Sigmoid colon (tissue), 7 donors: ENCODE measurements around the gene PDILT. TPM values are rescaled to one million over a fixed set of nuclear protein-coding genes. Genes with fewer than 3 reads are reported as not detected.

Experiments
- DNase-seq: peaks from one replicate; pipeline ENCODE4 v3.0.0-alpha.2; 2019
- H3K27ac ChIP-seq, 4 donors: fragments of 200-600 bp; sonication (generic); one replicate each; pipeline ENCODE4 v1.5.1; 2016 to 2019; ENCODE audit warnings: mild to moderate bottlenecking in 1 of 4
- H3K27me3 ChIP-seq, 3 donors: fragments of 200-600 bp; sonication (generic); one replicate each; pipeline ENCODE4 v1.5.1; 2019; ENCODE audit warnings: mild to moderate bottlenecking in 1 of 3
- H3K36me3 ChIP-seq, 4 donors: fragments of 200-600 bp; sonication (generic); one replicate each; pipeline ENCODE4 v1.5.1; 2016 to 2019
- H3K4me1 ChIP-seq, 4 donors: fragments of 200-600 bp; sonication (generic); one replicate each; pipeline ENCODE4 v1.5.1; 2017 to 2019
- H3K4me3 ChIP-seq, 4 donors: fragments of 200-600 bp; sonication (generic); one replicate each; pipeline ENCODE4 v1.5.1; 2017 to 2019; ENCODE audit warnings: mild to moderate bottlenecking in 2 of 4, moderate library complexity in 1 of 4
- H3K9me3 ChIP-seq, 4 donors: fragments of 200-600 bp in 3 of 4; sonication (generic) in 3 of 4; one replicate each; pipeline versions ENCODE4 v1.5.1 to v1.6.1; 2013 to 2019
- CTCF ChIP-seq, 4 experiments: fragments of 450-650 bp in 3 of 4; fragments of 200-600 bp in 1 of 4; IDR thresholded peaks; one replicate each; pipeline ENCODE4 v1.5.1; 2016 to 2019; ENCODE audit warnings: antibody characterized with exemption in 4 of 4, mild to moderate bottlenecking in 3 of 4, moderate library complexity in 2 of 4
- EP300 ChIP-seq, 4 donors: sonication (generic); formaldehyde crosslinking; IDR thresholded peaks; one replicate each; pipeline ENCODE4 v1.6.1; 2017; ENCODE audit warnings: antibody characterized with exemption in 4 of 4
- POLR2A ChIP-seq, 2 donors: fragments of 450-650 bp; IDR thresholded peaks; one replicate each; pipeline ENCODE4 v1.6.1; 2016; ENCODE audit warnings: antibody characterized with exemption in 2 of 2, mild to moderate bottlenecking in 2 of 2, moderate library complexity in 2 of 2
- POLR2AphosphoS5 ChIP-seq, 4 donors: sonication (generic); formaldehyde crosslinking; IDR thresholded peaks; one replicate each; pipeline ENCODE4 v1.6.1; 2017; ENCODE audit warnings: antibody characterized with exemption in 4 of 4
- WGBS, 2 donors: extraction: QIAGEN DNeasy Blood & Tissue Kit; methylation state at CpG; one replicate each; pipeline ENCODE4 v1.1.7; 2013; 5-methylcytosine and 5-hydroxymethylcytosine counted together
- intact Hi-C: fragments of 100-400 bp; cut with DNase I; formaldehyde crosslinking; loops from one replicate; pipeline ENCODE4 v1.15.1; 2023
- polyA plus RNA-seq, 3 donors: library from polyadenylated mRNA; stranded (reverse); fragments of 200-250 nt; gene quantifications; one replicate each; pipeline ENCODE4 v1.2.3, GENCODE V29; 2013
- total RNA-seq, 4 donors: library from RNA; depleted of rRNA; stranded (reverse); fragments of >200 nt; gene quantifications; one replicate each; pipeline ENCODE4 v1.1.0, GENCODE V29; 2016
- donor health status: healthy with polysubstance abuse.
- donor health status: Bipolar disorder and iron deficiency.
- donor health status: healthy.

Gene PDILT
- total and polyA plus RNA-seq, 7 donors = not detected

DNA sequence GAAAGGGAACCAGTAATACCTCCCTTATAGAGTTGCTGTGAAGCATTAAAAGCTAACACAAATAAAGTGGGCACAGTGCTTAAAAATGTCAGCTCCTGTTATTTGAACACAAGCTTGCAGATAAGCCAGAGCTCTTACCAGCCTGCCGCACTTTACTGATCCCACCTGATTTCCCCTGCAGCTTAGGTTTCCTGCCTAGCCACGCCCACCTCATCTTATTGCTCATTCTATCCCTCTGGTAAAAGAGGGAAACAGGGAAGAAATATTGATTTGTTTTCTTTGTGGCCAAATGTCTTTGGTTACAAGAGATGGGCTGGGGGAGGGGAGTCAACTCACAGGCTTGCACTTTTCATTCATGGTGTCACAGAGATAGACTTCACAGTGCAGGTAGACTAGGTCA, 67.6 kb downstream of the PDILT start:
- H3K27ac ChIP-seq = no peak overlapping the region
- intact Hi-C loops = no loop called here
- 60 to 71% methylated on average over 2 of the region's 2 CpGs for WGBS, 2 donors
- no peaks in the 10 kb centered on the region for H3K4me1 ChIP-seq
- no peak overlapping the region for H3K4me3 ChIP-seq
- H3K27me3 ChIP-seq = peaks cover 0 to 4% (median 0%) of the 10 kb centered on the region in 3 donors
- no peaks in the 10 kb centered on the region for H3K36me3 ChIP-seq
- DNase-seq = no peak
- TF ChIP-seq POLR2A (IDR thresholded peaks at IDR 0.05) (no peak), EP300 (IDR thresholded peaks at IDR 0.05) (no peak), CTCF (IDR thresholded peaks at IDR 0.05) (no peak), POLR2AphosphoS5 (IDR thresholded peaks at IDR 0.05) (no peak)
- no peaks in the 10 kb centered on the region for H3K9me3 ChIP-seq

DNA sequence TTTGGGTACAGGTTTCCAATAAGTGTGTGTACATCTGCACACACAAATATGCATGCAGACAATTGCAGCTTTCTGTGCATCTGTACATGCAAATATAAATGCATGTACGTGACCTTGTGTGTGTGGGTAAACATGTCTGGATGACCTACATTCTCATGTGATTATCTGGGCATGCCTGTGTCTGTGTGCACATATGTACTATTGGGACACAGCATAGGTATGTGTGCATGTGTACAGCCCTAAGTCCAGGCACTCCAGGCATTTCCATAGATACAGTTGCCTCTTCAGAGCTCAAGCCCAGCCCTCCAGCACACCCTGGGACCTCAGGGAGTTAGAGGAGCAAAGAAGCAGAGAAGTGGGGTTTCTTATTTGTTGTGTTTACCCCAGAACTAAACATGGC, 70.1 kb downstream of the PDILT start:
- H3K36me3 ChIP-seq = no peaks in the 10 kb centered on the region
- 74 to 77% methylated on average over 1 of the region's 1 CpG for WGBS, 2 donors
- no peaks in the 10 kb centered on the region for H3K4me1 ChIP-seq
- H3K4me3 ChIP-seq = no peak overlapping the region
- intact Hi-C loops = no loop called here
- H3K27ac ChIP-seq = no peak overlapping the region
- peaks cover 0 to 4% (median 0%) of the 10 kb centered on the region in 3 donors for H3K27me3 ChIP-seq
- no peak for DNase-seq
- no peak for TF ChIP-seq EP300 (IDR thresholded peaks at IDR 0.05)
- TF ChIP-seq POLR2AphosphoS5 (IDR thresholded peaks at IDR 0.05) = no peak
- TF ChIP-seq POLR2A (IDR thresholded peaks at IDR 0.05) = no peak
- no peak for TF ChIP-seq CTCF (IDR thresholded peaks at IDR 0.05)
- H3K9me3 ChIP-seq = no peaks in the 10 kb centered on the region

GRCh38 chr16:20333120-20333519, 71.4 kb downstream of the PDILT start:
- no peaks in the 10 kb centered on the region for H3K36me3 ChIP-seq
- no peak for TF ChIP-seq EP300 (IDR thresholded peaks at IDR 0.05)
- no peak for TF ChIP-seq POLR2AphosphoS5 (IDR thresholded peaks at IDR 0.05)
- TF ChIP-seq POLR2A (IDR thresholded peaks at IDR 0.05) = no peak
- no peak for TF ChIP-seq CTCF (IDR thresholded peaks at IDR 0.05)

DNA sequence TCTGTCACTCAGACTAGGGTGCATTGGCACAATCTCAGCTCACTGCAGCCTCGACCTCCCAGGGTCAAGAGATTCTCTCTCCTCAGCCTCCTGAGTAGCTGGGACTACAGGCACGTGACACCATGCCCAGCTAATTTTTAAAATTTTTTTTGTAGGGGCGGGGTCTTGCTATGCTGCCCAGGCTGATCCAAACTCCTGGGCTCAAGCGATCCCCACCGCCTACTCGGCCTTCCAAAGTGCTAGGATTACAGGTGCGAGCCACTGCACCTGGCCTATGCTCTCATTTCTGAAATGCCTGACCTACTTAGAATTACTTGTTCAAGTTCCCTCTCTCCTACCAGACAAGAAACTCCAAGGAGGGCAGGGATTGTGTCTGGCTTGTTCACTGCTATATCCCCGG, 72.1 kb downstream of the PDILT start:
- H3K9me3 ChIP-seq = no peaks in the 10 kb centered on the region
- no peak overlapping the region for H3K4me3 ChIP-seq
- no peaks in the 10 kb centered on the region for H3K36me3 ChIP-seq
- 91 to 93% methylated on average over 8 of the region's 8 CpGs for WGBS, 2 donors
- no peak for DNase-seq
- intact Hi-C loops = no loop called here
- peaks cover 0 to 4% (median 0%) of the 10 kb centered on the region in 3 donors for H3K27me3 ChIP-seq
- H3K27ac ChIP-seq = no peak overlapping the region
- TF ChIP-seq CTCF (IDR thresholded peaks at IDR 0.05) (no peak), POLR2AphosphoS5 (IDR thresholded peaks at IDR 0.05) (no peak), POLR2A (IDR thresholded peaks at IDR 0.05) (no peak), EP300 (IDR thresholded peaks at IDR 0.05) (no peak)
- H3K4me1 ChIP-seq = no peaks in the 10 kb centered on the region

More at GRCh38 chr16:20333120-20333519, 71.4 kb downstream of the PDILT start:
- H3K27me3 ChIP-seq = peaks cover 0 to 4% (median 0%) of the 10 kb centered on the region in 3 donors
- H3K4me3 ChIP-seq = no peak overlapping the region
- no peak overlapping the region for H3K27ac ChIP-seq
- no peak for DNase-seq
- no peaks in the 10 kb centered on the region for H3K4me1 ChIP-seq
- intact Hi-C loops = no loop called here
- H3K9me3 ChIP-seq = no peaks in the 10 kb centered on the region
- WGBS, 2 donors = 64 to 68% methylated on average over 5 of the region's 5 CpGs

- no peaks in the 10 kb centered on the region for H3K36me3 ChIP-seq
- no peak overlapping the region for H3K4me3 ChIP-seq
- DNase-seq = no peak
- H3K27me3 ChIP-seq = peaks cover 0 to 4% (median 0%) of the 10 kb centered on the region in 3 donors
- intact Hi-C loops = no loop called here
- no peak for TF ChIP-seq POLR2AphosphoS5 (IDR thresholded peaks at IDR 0.05)
- no peak for TF ChIP-seq POLR2A (IDR thresholded peaks at IDR 0.05)
- TF ChIP-seq EP300 (IDR thresholded peaks at IDR 0.05) = no peak
- TF ChIP-seq CTCF (IDR thresholded peaks at IDR 0.05) = no peak
- H3K27ac ChIP-seq = no peak overlapping the region
- WGBS, 2 donors = 88 to 89% methylated on average over 5 of the region's 5 CpGs
- H3K9me3 ChIP-seq = no peaks in the 10 kb centered on the region
- no peaks in the 10 kb centered on the region for H3K4me1 ChIP-seq
Observed at GRCh38 chr16:20331635-20332034, 72.9 kb downstream of the PDILT start.
